Activated effector memory CD4-positive, alpha-beta T cell treated with anti-CD3 and anti-CD28 coated beads, Interleukin-2, amount 50 U/mL, for 16 hours (primary cell): Measurements from ENCODE around the gene TTBK2.

Source experiments
- DNase-seq: peaks from one replicate; pipeline ENCODE4 v3.0.0-alpha.2; 2020

TTBK2 gene

DNA sequence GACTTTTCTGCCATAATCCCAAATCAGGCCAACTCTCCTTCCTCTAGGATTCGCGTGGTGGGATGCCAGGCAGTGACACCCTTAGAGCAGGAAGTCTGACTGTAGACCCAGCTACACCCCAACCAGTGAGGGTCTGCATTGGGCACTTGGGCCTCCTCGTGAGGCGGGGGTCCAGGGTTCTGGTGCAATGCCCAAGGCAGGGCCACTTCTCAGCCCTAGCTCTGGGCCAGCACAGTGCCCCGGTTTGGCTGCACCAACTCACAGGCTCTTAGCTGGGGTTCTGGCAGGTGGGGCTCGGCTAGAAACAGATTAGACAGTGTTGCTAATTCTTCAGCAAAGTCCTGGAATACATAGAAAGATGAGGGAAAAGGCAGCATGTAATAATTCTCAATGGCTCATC lies 196.3 kb downstream of the TTBK2 start:
- DNase-seq: no peak

- no peak for DNase-seq
These were observed 197.5 kb downstream of the TTBK2 start for GRCh38 chr15:42723068-42723467.

GRCh38 chr15:42721916-42722315 lies 198.7 kb downstream of the TTBK2 start:
- no peak for DNase-seq

DNA sequence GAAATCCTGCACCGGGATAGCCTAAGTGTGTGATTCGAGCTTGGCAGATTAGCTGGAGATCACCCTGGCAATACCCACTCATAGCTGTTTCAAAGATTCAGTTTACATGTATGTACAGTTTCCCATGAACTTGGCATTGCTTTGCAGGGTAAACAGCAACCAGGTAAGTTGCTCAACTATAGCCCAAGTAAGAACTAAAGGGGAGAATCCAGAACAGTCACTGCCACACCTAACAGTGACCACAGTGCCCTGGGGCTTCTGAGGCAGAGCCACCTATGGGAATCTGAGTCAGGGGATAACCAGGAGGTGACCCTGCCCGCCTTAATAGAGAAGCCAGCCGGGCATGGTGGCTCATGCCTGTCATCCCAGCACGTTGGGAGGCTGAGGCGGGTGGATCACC lies 199.6 kb downstream of the TTBK2 start:
- DNase-seq: no peak

DNA sequence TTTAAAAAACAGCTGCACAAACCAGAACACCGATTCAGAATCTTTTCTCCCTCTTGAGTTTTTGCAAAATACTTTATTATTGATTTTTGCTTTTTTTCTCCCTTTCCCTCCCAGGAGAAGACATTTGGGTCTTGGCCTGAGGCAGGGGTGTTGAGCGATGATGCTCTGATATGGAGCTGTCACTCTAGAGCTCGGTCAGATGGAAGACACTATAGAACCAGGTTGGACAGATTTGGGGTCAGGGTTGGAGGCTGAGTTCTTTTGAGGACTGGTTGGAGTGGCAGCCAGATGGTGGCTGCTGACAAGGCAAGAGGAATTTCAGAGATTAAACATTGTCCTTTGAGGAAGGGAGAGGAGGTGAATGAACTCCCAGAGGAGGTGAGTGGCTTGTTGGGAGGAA lies 200.5 kb downstream of the TTBK2 start:
- DNase-seq: no peak

DNA sequence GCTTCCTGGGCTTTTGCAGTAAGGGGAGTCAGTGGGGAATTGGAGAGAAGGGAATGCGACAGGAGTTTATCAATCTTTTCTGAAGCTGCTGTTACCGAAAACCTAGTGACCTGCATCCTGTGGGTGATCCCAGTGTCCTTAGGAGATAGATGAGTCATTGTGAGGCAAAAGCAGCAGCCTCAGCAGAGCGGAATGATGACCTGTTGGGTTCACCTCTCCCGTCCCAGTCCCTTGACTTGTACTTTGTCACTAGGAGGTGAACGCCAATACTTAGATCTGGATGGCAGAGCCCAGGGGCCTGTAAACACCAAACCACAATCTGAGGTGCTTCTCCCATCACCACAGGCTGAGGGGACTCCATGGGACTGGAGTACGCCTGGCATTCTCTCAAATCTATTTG lies 201.5 kb downstream of the TTBK2 start:
- DNase-seq: no peak

DNA sequence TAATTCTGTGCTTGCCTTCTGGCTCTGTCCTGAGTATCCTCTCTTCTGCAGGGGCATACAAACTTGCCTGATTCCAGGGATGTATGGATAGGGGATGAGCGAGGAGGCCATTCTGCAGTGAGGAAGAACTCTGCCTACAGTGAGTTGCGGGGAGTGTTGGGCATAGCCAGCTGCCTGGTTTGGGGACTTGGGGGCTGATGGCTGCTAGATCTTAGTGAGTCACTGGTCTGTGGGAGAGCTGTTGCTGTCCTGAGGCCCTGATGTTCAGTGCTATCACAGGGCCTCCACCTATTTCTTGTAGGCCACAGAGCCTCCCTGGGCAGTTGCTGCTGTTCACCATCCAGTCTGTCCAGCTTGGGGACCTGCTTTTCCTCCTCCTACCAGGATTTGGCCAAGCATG lies 204.0 kb downstream of the TTBK2 start:
- no peak for DNase-seq

DNA sequence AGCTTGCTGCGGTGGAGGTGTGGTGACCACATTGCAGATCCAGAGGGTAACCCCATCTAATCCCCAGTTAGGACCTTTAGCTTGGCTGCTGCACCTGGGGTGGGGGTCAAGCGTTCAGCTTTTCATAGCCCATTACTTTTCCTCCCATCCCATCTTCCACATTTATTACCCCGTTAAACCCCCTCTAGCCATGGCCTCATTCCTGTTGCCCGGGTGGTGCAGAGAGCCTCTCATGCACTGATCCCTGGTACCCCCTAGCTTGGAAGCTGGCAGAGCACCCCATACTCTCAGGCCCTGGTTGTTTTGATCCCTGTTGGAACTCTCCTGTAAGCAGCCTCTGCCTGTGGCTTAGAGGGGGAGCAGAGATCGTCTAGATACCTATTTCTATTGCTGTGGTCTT lies 204.5 kb downstream of the TTBK2 start:
- no peak for DNase-seq

- no peak for DNase-seq
These were observed 208.0 kb downstream of the TTBK2 start for GRCh38 chr15:42712584-42712983.

DNA sequence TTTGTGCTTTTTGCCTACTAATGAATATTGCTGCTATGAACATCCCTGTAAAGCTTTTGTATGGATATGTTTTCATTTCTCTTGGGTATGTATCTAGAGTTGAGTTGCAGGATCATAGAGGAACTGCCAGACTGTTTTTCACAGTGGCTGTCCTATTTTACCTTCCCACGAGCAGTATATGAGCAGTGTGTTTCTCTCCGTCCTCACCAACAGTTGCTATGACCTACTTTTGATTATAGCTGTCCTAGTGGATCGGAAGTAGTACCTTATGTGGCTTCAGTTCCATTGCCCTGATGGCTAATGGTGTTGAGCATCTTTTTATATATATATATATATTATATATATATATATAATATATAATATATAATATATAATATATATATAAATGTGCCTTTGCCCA lies 208.8 kb downstream of the TTBK2 start:
- DNase-seq: no peak

- no peak for DNase-seq
These were observed 209.9 kb downstream of the TTBK2 start for GRCh38 chr15:42710662-42711061.

- DNase-seq: no peak
These were observed 212.6 kb downstream of the TTBK2 start for GRCh38 chr15:42707873-42708544.

DNA sequence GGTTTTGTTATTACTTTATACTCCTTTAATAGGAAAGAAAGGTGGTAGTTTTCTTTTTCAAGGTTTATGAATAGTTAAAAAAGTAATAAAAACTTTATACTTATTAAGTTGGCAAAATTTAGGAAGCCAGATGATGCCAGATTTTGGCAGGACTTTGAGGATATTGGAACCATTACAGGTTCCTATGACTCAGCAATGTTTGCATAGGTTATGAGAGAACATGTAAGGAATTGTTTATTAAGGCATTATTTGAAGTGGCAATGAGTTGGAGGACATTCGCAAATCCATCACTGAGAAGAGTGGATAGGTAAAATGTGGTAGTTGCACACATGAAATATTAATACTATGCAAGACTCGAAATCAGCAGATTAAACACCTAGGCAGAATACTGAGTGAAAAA lies 213.5 kb downstream of the TTBK2 start:
- no peak for DNase-seq

- no peak for DNase-seq
These were observed 215.2 kb downstream of the TTBK2 start for GRCh38 chr15:42705336-42705735.

- peak; percentile 80 for DNase-seq
These were observed 216.1 kb downstream of the TTBK2 start for GRCh38 chr15:42704492-42704926.

- no peak for DNase-seq
These were observed 224.0 kb downstream of the TTBK2 start for GRCh38 chr15:42696626-42697025.

GRCh38 chr15:42695527-42696071 lies 225.0 kb downstream of the TTBK2 start:
- DNase-seq: no peak

DNA sequence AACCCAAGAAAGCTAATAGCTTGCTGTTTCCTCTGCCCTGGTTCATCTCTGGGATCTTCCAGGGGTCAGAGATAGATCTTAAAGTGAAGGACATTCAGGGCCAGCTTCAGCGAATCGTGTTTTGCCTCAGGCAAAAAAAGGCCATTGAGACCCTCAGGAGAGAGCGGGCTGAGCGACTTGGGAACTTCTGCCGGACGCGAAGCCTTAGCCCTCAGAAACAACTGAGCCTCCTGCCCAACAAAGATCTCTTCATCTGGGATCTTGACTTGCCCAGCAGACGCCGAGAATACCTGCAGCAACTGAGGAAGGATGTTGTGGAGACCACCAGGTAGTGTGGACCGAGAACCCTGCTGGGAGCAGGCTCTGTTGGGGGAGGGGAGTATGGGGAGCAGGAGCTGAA lies 226.2 kb downstream of the TTBK2 start:
- DNase-seq: no peak

GRCh38 chr15:42693942-42694341 lies 226.6 kb downstream of the TTBK2 start:
- DNase-seq: no peak

- no peak for DNase-seq
These were observed 227.1 kb downstream of the TTBK2 start for GRCh38 chr15:42693496-42693895.

DNA sequence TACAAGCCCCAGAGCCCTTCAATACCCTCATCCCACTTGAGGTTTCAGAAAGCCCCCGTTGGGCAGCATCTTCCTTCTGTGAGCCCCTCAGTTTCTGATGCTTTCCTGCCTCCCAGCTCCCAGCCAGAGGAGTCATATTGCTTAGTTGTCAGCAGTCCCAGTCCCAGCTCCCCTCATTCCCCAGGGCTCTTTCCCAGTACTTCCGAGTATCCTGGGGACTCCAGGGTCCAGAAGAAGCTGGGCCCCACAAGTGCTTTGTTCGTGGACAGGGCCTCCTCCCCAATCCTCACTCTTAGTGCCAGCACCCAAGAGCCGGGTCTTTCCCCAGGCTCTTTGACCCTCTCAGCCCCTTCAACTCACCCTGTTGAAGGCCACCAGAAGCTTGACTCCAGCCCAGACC lies 227.6 kb downstream of the TTBK2 start:
- no peak for DNase-seq

GRCh38 chr15:42692536-42692935 lies 228.0 kb downstream of the TTBK2 start:
- no peak for DNase-seq

DNA sequence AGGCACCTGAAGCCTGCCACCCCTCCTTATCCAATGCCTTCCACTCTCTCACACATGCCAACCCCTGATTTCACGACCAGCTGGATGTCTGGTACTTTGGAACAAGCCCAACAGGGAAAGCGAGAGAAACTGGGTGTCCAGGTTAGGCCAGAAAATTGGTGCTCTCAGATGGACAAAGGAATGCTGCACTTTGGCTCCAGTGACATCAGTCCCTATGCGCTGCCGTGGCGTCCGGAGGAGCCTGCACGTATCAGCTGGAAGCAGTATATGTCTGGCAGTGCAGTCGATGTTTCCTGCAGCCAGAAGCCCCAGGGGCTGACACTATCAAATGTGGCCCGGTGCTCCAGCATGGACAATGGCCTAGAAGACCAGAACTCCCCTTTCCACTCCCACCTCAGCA lies 228.8 kb downstream of the TTBK2 start:
- DNase-seq: no peak

GRCh38 chr15:42691308-42691707 lies 229.3 kb downstream of the TTBK2 start:
- DNase-seq: no peak
